ENCODE results near the gene ZFAND2B. TPM values are rescaled to one million over a fixed set of nuclear protein-coding genes. Genes with fewer than 3 reads are reported as not detected.
"Not testable (repeated sequence)": the region's sequence is repeated elsewhere in the genome, so short reads cannot be mapped to it uniquely, and the experiment has no call there.

The ZFAND2B gene
- polyA plus RNA-seq, 4 donors: 46.9 to 182 (median 101) TPM

DNA sequence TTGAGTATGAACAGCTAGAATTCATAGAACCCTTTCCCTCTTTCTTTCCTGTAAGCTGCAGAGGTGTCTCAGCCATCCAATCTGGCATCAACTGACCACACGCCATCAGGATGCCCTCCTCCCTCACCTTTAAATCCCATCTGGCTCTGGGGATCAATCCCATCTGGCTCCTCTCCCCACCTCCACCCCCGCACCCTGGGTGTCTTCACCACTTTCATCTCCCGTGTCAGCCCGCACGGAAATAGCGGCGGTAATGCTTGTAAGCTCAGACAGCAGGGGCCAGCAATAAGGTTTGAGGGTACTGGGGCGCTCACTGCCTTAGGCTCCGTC is 46.0 kb downstream of the ZFAND2B start:
- DNase-seq (peak in 1 of 2 donors; percentile 29), FAIRE-seq (no peak)
- H3K9me3 ChIP-seq (ENCODE audit: control insufficient read depth in 2 of 2, insufficient read depth in 1 of 2, low read depth in 1 of 2, low read length in 1 of 2): no peaks in the 10 kb centered on the region
- peaks cover 8 to 60% (median 11%) of the 10 kb centered on the region in 3 donors for H3K4me1 ChIP-seq (ENCODE audit: control insufficient read depth in 3 of 3, insufficient read depth in 2 of 3, low read depth in 1 of 3, low read length in 2 of 3)
- peak overlapping the region in 2 of 3 donors; percentile 6 to 94 for H3K27ac ChIP-seq (ENCODE audit: low read depth in 1 of 3, low read length in 2 of 3)
- H3K4me3 ChIP-seq (ENCODE audit: low read depth in 1 of 3, low read length in 3 of 3): peak overlapping the region; percentile 65 to 77 (median 73)
- H3K36me3 ChIP-seq (ENCODE audit: control insufficient read depth in 3 of 3, insufficient read depth in 2 of 3, low read depth in 1 of 3, low read length in 3 of 3): peaks cover 0 to 34% (median 2%) of the 10 kb centered on the region in 3 donors
- 2 to 6% (median 3%) methylated on average over 9 of the region's 9 CpGs for WGBS, 3 donors
- peaks cover 0 to 39% (median 0%) of the 10 kb centered on the region in 3 donors for H3K27me3 ChIP-seq (ENCODE audit: control insufficient read depth in 3 of 3, insufficient read depth in 3 of 3, low read length in 3 of 3)

DNA sequence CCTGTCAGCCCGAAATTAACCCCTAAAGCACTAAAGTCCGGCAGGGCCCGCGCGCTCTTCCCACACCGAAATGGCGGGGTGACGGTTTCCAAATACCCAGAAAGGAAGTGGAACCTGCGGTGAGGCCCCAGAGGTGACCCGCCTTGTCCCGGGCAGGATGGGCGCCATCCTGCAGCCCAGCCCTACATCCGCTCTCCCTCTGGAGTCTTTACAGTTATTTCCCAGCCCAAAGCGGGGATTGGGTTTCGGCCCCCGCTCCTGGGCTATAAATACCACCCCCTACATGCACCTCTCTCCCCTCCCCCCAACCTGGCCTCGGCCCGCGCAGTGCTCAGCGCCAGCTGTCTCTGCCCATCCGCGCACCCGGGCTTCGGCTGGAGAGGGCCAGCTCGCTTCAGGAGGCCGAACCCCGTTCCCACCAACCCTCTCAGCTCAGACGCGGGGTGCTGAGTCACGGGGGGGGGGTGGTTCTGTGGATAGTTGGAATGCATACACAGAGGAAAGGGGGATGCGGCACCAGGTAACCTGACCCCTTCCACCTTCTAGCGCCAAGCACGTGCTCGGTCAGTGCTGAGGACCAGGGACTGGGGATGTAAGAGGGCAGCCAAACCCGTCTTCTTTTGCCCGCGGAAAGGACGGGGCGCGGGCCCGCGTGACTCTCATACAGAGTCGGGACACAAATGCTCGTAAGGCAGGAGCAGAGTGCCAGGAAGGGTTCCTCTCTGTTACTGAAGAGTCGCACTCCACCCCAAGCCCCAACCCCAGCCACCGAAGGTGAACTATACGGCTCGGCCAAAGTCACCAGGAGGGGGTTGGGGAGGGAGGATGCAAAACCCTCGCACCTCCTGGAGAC is 46.5 kb downstream of the ZFAND2B start, which contains the start of gene TUBA4B:
TSS of gene TUBA4B (plus strand) at position 344 of the 853 bp plus-strand sequence. CDS start at position 509, 165 bp downstream.
- WGBS, 3 donors: 1 to 2% (median 1%) methylated on average over 47 to 49 of the region's 49 CpGs
- FAIRE-seq: no peak
- peaks cover 0 to 28% (median 2%) of the 10 kb centered on the region in 3 donors for H3K36me3 ChIP-seq (ENCODE audit: control insufficient read depth in 3 of 3, insufficient read depth in 2 of 3, low read depth in 1 of 3, low read length in 3 of 3)
- H3K27me3 ChIP-seq (ENCODE audit: control insufficient read depth in 3 of 3, insufficient read depth in 3 of 3, low read length in 3 of 3): peaks cover 0 to 39% (median 0%) of the 10 kb centered on the region in 3 donors
- peak within 1 kb of the TSS; percentile 65 to 77 (median 73) for H3K4me3 ChIP-seq (ENCODE audit: low read depth in 1 of 3, low read length in 3 of 3)
- H3K4me1 ChIP-seq (ENCODE audit: control insufficient read depth in 3 of 3, insufficient read depth in 2 of 3, low read depth in 1 of 3, low read length in 2 of 3): peaks cover 8 to 55% (median 9%) of the 10 kb centered on the region in 3 donors
- H3K27ac ChIP-seq (ENCODE audit: low read depth in 1 of 3, low read length in 2 of 3): peak within 1 kb of the TSS; percentile 34 to 94 (median 62)
- H3K9me3 ChIP-seq (ENCODE audit: control insufficient read depth in 2 of 2, insufficient read depth in 1 of 2, low read depth in 1 of 2, low read length in 1 of 2): no peaks in the 10 kb centered on the region
- DNase-seq: peak; percentile 45 to 49

DNA sequence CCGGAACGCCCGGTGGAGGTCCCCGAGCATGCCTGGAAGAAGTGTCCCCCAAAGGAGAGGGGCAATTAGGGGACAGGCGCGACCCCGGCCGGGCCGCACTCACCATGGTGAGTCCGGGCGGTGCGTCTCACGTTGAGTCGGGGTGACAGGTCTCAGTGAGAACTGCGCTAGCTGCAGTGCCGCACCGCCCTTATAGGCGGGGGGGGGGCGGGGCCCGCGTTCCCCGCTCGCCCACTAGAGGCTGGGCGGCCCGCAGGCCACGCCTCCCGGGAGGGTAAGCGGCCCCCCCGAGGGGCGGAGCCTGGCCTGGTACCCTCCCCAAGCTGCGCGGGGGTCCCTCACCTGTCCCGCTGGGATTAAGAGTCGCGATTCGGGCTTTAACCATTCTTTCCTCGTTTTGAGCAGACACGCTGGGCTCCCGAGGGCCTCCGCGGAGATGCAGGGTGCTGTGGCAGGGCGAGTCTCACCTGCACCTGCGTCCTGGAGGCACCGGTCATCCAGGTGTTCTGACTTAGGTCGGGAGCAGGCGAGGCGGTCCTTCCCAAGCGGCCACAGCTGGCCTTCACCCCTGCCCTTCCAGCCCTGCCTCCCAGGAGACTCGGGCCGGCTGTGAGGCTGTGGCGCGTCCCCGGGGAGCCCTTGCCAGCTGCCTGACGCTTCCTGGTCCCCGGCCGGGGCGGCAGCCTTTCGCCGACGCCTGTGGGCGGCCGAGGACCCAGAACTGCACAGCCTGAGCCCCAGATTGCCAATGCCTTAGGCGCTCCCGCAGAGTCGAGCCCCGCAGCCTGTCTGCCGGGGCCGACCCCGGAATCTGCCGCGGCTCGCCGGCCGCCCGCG is 47.4 kb downstream of the ZFAND2B start, which contains the start of gene TUBA4A:
TSS of gene TUBA4A (minus strand) at position 166 of the 837 bp plus-strand sequence. CDS start at position 106, 60 bp downstream.
- FAIRE-seq: no peak
- H3K4me1 ChIP-seq (ENCODE audit: control insufficient read depth in 3 of 3, insufficient read depth in 2 of 3, low read depth in 1 of 3, low read length in 2 of 3): peaks cover 2 to 47% (median 8%) of the 10 kb centered on the region in 3 donors
- 0% methylated on average over 45 to 76 of the region's 76 CpGs for WGBS, 3 donors

DNA sequence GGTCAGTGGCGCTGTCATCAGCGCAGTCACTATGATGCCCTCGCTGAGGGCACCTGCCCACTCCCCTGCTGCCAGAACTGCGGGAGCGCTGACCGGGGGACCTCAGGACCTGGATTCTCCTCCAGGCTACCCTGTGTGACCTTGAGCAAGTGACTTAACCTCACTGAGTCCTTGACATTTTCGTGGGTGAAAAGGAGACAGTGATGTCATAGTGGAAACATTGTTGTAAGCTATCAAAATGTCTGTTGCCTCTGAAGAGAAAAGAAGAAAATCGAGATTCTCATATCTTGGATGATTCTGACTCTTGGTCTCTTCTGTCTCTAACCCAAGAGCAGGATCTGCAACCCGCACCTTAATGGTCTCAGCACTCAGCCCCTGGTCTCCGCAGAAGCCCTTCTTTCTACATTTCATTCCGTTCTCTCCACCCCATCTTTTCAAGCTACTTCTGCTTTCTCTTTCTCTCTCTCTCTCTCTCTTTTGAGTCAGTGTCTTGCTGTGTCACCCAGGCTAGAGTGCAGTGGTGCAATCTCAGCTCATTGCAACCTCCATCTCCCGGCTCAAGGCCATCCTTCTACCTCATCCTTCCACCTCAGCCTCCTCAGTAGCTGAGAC is 48.1 kb downstream of the ZFAND2B start:
- FAIRE-seq: no peak

More for the DNA sequence above, 47.4 kb downstream of the ZFAND2B start, which contains the start of gene TUBA4A:
- peaks cover 0 to 39% (median 0%) of the 10 kb centered on the region in 3 donors for H3K27me3 ChIP-seq (ENCODE audit: control insufficient read depth in 3 of 3, insufficient read depth in 3 of 3, low read length in 3 of 3)
- no peaks in the 10 kb centered on the region for H3K9me3 ChIP-seq (ENCODE audit: control insufficient read depth in 2 of 2, insufficient read depth in 1 of 2, low read depth in 1 of 2, low read length in 1 of 2)
- peak within 1 kb of the TSS; percentile 65 to 77 (median 73) for H3K4me3 ChIP-seq (ENCODE audit: low read depth in 1 of 3, low read length in 3 of 3)
- H3K27ac ChIP-seq (ENCODE audit: low read depth in 1 of 3, low read length in 2 of 3): peak within 1 kb of the TSS; percentile 34 to 94 (median 62)
- H3K36me3 ChIP-seq (ENCODE audit: control insufficient read depth in 3 of 3, insufficient read depth in 2 of 3, low read depth in 1 of 3, low read length in 3 of 3): peaks cover 0 to 21% (median 2%) of the 10 kb centered on the region in 3 donors
- DNase-seq: peak; percentile 89 to 90

DNA sequence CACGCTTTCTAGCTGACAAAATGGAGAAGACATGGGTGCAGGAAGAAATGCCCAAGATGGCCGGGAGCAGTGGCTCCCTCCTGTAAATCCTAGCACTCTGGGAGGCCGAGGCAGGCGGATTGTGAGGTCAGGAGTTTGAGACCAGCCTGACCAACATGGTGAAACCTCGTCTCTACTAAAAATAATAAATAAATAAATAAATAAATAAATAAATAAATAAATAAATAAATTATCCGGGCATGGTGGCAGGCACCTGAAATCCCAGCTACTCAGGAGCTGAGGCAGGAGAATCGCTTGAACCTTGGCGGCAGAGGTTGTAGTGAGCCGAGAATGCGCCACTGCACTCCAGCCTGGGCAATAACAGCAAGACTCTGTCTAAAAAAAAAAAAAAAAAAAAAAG is 52.4 kb downstream of the ZFAND2B start:
- FAIRE-seq; H3K9me3 ChIP-seq (ENCODE audit: control insufficient read depth in 2 of 2, insufficient read depth in 1 of 2, low read depth in 1 of 2, low read length in 1 of 2); H3K4me1 ChIP-seq (ENCODE audit: control insufficient read depth in 3 of 3, insufficient read depth in 2 of 3, low read depth in 1 of 3, low read length in 2 of 3); H3K4me3 ChIP-seq (ENCODE audit: low read depth in 1 of 3, low read length in 3 of 3); H3K36me3 ChIP-seq (ENCODE audit: control insufficient read depth in 3 of 3, insufficient read depth in 2 of 3, low read depth in 1 of 3, low read length in 3 of 3); H3K27ac ChIP-seq (ENCODE audit: low read depth in 1 of 3, low read length in 2 of 3); DNase-seq: not testable (repeated sequence)
- peaks cover 0 to 40% (median 0%) of the 10 kb centered on the region in 3 donors for H3K27me3 ChIP-seq (ENCODE audit: control insufficient read depth in 3 of 3, insufficient read depth in 3 of 3, low read length in 3 of 3)
- WGBS, 3 donors: 81 to 87% (median 85%) methylated on average over 10 of the region's 10 CpGs

More for the DNA sequence above, 48.1 kb downstream of the ZFAND2B start:
- H3K9me3 ChIP-seq (ENCODE audit: control insufficient read depth in 2 of 2, insufficient read depth in 1 of 2, low read depth in 1 of 2, low read length in 1 of 2): no peaks in the 10 kb centered on the region
- peaks cover 2 to 39% (median 8%) of the 10 kb centered on the region in 3 donors for H3K4me1 ChIP-seq (ENCODE audit: control insufficient read depth in 3 of 3, insufficient read depth in 2 of 3, low read depth in 1 of 3, low read length in 2 of 3)
- peak in 1 of 2 donors; percentile 27 for DNase-seq
- H3K27ac ChIP-seq (ENCODE audit: low read depth in 1 of 3, low read length in 2 of 3): peak overlapping the region in 2 of 3 donors; percentile 22 to 94
- peaks cover 0 to 41% (median 0%) of the 10 kb centered on the region in 3 donors for H3K27me3 ChIP-seq (ENCODE audit: control insufficient read depth in 3 of 3, insufficient read depth in 3 of 3, low read length in 3 of 3)
- H3K4me3 ChIP-seq (ENCODE audit: low read depth in 1 of 3, low read length in 3 of 3): peak overlapping the region; percentile 65 to 77 (median 73)
- 16 to 19% (median 19%) methylated on average over 12 of the region's 12 CpGs for WGBS, 3 donors
- peaks cover 0 to 20% (median 2%) of the 10 kb centered on the region in 3 donors for H3K36me3 ChIP-seq (ENCODE audit: control insufficient read depth in 3 of 3, insufficient read depth in 2 of 3, low read depth in 1 of 3, low read length in 3 of 3)

Other genes starting within 250 kb of the ZFAND2B start
- 1 to 10 TPM in 2 of 4 donors, under 1 TPM in 1, not detected in 1; 0.22 to 1.5 (median 1.4) TPM for gene CDK5R2, start 247.1 kb upstream of the ZFAND2B start, polyA plus RNA-seq
- 10 to 100 TPM in 1 of 4 donors, 1 to 10 TPM in 3; 2.9 to 19.5 (median 4.4) TPM for gene FEV, start 221.6 kb upstream of the ZFAND2B start, polyA plus RNA-seq
- gene CRYBA2, start 213.4 kb upstream of the ZFAND2B start, polyA plus RNA-seq: 10 to 100 TPM in 1 of 4 donors, 1 to 10 TPM in 3; 1.3 to 37.0 (median 4.6) TPM
- gene CFAP65, start 165.3 kb upstream of the ZFAND2B start, polyA plus RNA-seq: 1 to 10 TPM in 2 of 4 donors, under 1 TPM in 1, not detected in 1; 0.06 to 4.3 (median 1.1) TPM
- gene IHH, start 145.9 kb upstream of the ZFAND2B start, polyA plus RNA-seq: 10 to 100 TPM; 13.5 to 95.4 (median 29.1) TPM
- gene NHEJ1, start 46.0 kb upstream of the ZFAND2B start, polyA plus RNA-seq: 10 to 100 TPM; 19.3 to 47.1 (median 36.6) TPM
- gene SLC23A3, start 36.8 kb upstream of the ZFAND2B start, polyA plus RNA-seq: 10 to 100 TPM in 3 of 4 donors, 1 to 10 TPM in 1; 4.3 to 26.6 (median 12.1) TPM
- 10 to 100 TPM; 54.6 to 86.7 (median 72.2) TPM for gene CNPPD1, start 29.9 kb upstream of the ZFAND2B start, polyA plus RNA-seq
- 100 to 1,000 TPM in 1 of 4 donors, 10 to 100 TPM in 3; 36.2 to 101 (median 54.5) TPM for gene RETREG2, start 28.5 kb upstream of the ZFAND2B start, polyA plus RNA-seq
- gene ABCB6, start 12.2 kb downstream of the ZFAND2B start, polyA plus RNA-seq: 10 to 100 TPM; 37.7 to 49.2 (median 43.0) TPM
- gene ATG9A, start 22.9 kb downstream of the ZFAND2B start, polyA plus RNA-seq: 10 to 100 TPM in 3 of 4 donors, 1 to 10 TPM in 1; 8.1 to 44.1 (median 23.5) TPM
- gene ANKZF1, start 23.0 kb downstream of the ZFAND2B start, polyA plus RNA-seq: 10 to 100 TPM; 20.2 to 62.7 (median 36.7) TPM
- 10 to 100 TPM in 1 of 4 donors, 1 to 10 TPM in 3; 3.1 to 36.1 (median 4.3) TPM for gene GLB1L, start 38.7 kb downstream of the ZFAND2B start, polyA plus RNA-seq
- gene STK16, start 38.7 kb downstream of the ZFAND2B start, polyA plus RNA-seq: 10 to 100 TPM; 31.1 to 53.4 (median 42.6) TPM
- gene TUBA4B, start 46.5 kb downstream of the ZFAND2B start, polyA plus RNA-seq: under 1 TPM in 2 of 4 donors, not detected in 2; 0.06 to 0.67 TPM
- gene TUBA4A, start 47.1 kb downstream of the ZFAND2B start, polyA plus RNA-seq: 10 to 100 TPM; 42.1 to 62.0 (median 49.8) TPM
- gene DNAJB2, start 72.6 kb downstream of the ZFAND2B start, polyA plus RNA-seq: 10 to 100 TPM; 43.3 to 65.8 (median 57.7) TPM
- 1 to 10 TPM in 3 of 4 donors, not detected in 1; 1.6 to 9.4 (median 4.1) TPM for gene PTPRN, start 102.6 kb downstream of the ZFAND2B start, polyA plus RNA-seq
- under 1 TPM in 2 of 4 donors, not detected in 2; 0.16 to 0.28 TPM for gene RESP18, start 126.0 kb downstream of the ZFAND2B start, polyA plus RNA-seq
- 100 to 1,000 TPM in 3 of 4 donors, 10 to 100 TPM in 1; 98.2 to 200 (median 165) TPM for gene DNPEP, start 181.1 kb downstream of the ZFAND2B start, polyA plus RNA-seq
- 100 to 1,000 TPM in 1 of 4 donors, 10 to 100 TPM in 3; 24.6 to 178 (median 67.4) TPM for gene DES, start 211.6 kb downstream of the ZFAND2B start, polyA plus RNA-seq
- gene SPEG, start 228.1 kb downstream of the ZFAND2B start, polyA plus RNA-seq: 10 to 100 TPM in 1 of 4 donors, 1 to 10 TPM in 2, under 1 TPM in 1; 0.45 to 15.7 (median 5.3) TPM

Data from small intestine (tissue), 7 donors.